H1 (cell line): ENCODE measurements around the gene PGLYRP4. TPM values are rescaled to one million over a fixed set of nuclear protein-coding genes. Genes with fewer than 3 reads are reported as not detected.

Experiments used
- SP4 ChIP-seq: IDR thresholded peaks from 2 replicates; pipeline ENCODE4 v1.6.1; 2012; ENCODE audit warnings: low read length, inconsistent platforms
- SRF ChIP-seq: IDR thresholded peaks from 2 replicates; pipeline ENCODE4 v1.6.1; 2011; ENCODE audit warnings: mild to moderate bottlenecking, low read depth, low read length, moderate library complexity
- USF2 ChIP-seq: IDR thresholded peaks from 2 replicates; pipeline ENCODE4 v1.6.1; 2011; ENCODE audit warnings: low read length, improper control_type of control experiment
- polyA plus RNA-seq, 7 experiments: library from polyadenylated mRNA; depleted of rRNA in 3 of 7; stranded (reverse) in 5 of 7; unstranded in 2 of 7; fragments of >200 nt in 5 of 7; fragments of 200-250 nt in 2 of 7; gene quantifications; 1 replicate in 5 of 7; 2 replicates in 1 of 7; 4 replicates in 1 of 7; pipeline versions ENCODE4 v1.2.1 to v1.2.3, GENCODE V29; 2011 to 2013; ENCODE audit warnings: missing spikeins in 2 of 7, mixed read lengths in 2 of 7
- total RNA-seq: library from RNA; stranded (reverse); fragmentation: NEBNext Ultra II Directional; extraction: Animal tissue kit (Norgen Biotek cat#: 25700); gene quantifications from 2 replicates; pipeline ENCODE4 v1.2.1, GENCODE V29; 2021

PGLYRP4 gene
- total and polyA plus RNA-seq, 2 of the 8 experiments (the other 6 are each of a cell fraction or from before 2014, with no cell fraction given) = not detected

GRCh38 chr1:153344718-153345025, 4.0 kb downstream of the PGLYRP4 start (continued):
- TF ChIP-seq SP4 (no peak), USF2 (no peak), SRF (no peak)
